Upper lobe of left lung (tissue), 6 donors: Measurements from ENCODE around the gene GTF2H1. TPM values are rescaled to one million over a fixed set of nuclear protein-coding genes. Genes with fewer than 3 reads are reported as not detected.

Experiments used
- ATAC-seq, 2 donors: fragments of 200-7000 bp; cut with Tn5 transposase; one replicate each; pipeline ENCODE4 v1.9.1; 2022; ENCODE audit warnings: mild to moderate bottlenecking in 2 of 2, moderate library complexity in 2 of 2; ENCODE audit not compliant: low FRiP score in 2 of 2
- DNase-seq, 2 donors: peaks; one replicate each; pipeline ENCODE4 v3.0.0-alpha.2; 2019 to 2020
- H3K27ac ChIP-seq, 4 donors: fragments of 200-600 bp; sonication (generic); one replicate each; pipeline ENCODE4 v1.5.1; 2016 to 2019
- H3K27me3 ChIP-seq, 4 donors: fragments of 200-600 bp; sonication (generic); one replicate each; pipeline ENCODE4 v1.5.1; 2017 to 2019
- H3K36me3 ChIP-seq, 4 donors: fragments of 200-600 bp; sonication (generic); one replicate each; pipeline ENCODE4 v1.5.1; 2016 to 2019
- H3K4me1 ChIP-seq, 4 donors: fragments of 200-600 bp; sonication (generic); one replicate each; pipeline ENCODE4 v1.5.1; 2018 to 2019
- H3K4me3 ChIP-seq, 4 donors: fragments of 200-600 bp; sonication (generic); one replicate each; pipeline ENCODE4 v1.5.1; 2017 to 2019; ENCODE audit warnings: mild to moderate bottlenecking in 2 of 4, moderate library complexity in 1 of 4
- H3K9me3 ChIP-seq, 4 donors: fragments of 200-600 bp; sonication (generic); one replicate each; pipeline ENCODE4 v1.5.1; 2018 to 2019
- EP300 ChIP-seq, 4 donors: sonication (generic); formaldehyde crosslinking; IDR thresholded peaks; one replicate each; pipeline ENCODE4 v1.5.1; 2017; ENCODE audit warnings: antibody characterized with exemption in 4 of 4, control low read depth in 2 of 4
- POLR2A ChIP-seq, 4 donors: fragments of 450-650 bp; IDR thresholded peaks; one replicate each; pipeline ENCODE4 v1.5.1; 2016 to 2017; ENCODE audit warnings: antibody characterized with exemption in 4 of 4, mild to moderate bottlenecking in 2 of 4
- POLR2AphosphoS5 ChIP-seq, 2 donors: sonication (generic); formaldehyde crosslinking; IDR thresholded peaks; one replicate each; pipeline ENCODE4 v1.5.1; 2017; ENCODE audit warnings: antibody characterized with exemption in 2 of 2
- WGBS, 2 donors: methylation state at CpG; one replicate each; pipeline ENCODE4 v1.1.5; 2017 to 2018; 5-methylcytosine and 5-hydroxymethylcytosine counted together
- total RNA-seq, 6 donors: library from RNA; depleted of rRNA in 4 of 6; stranded (reverse); fragments of >200 nt in 4 of 6; gene quantifications; one replicate each; pipeline versions ENCODE4 v1.1.0 to v1.2.1, GENCODE V29; 2016 to 2021
- TF ChIP-seq, protein P1 (sequence below), 6 experiments: fragments of 450-650 bp in 4 of 6; fragments of 200-600 bp in 2 of 6; sonication (generic) in 2 of 6; IDR thresholded peaks; one replicate each; pipeline ENCODE4 v1.5.1; 2016 to 2019; ENCODE audit warnings: antibody characterized with exemption in 6 of 6
- donor health status: DM: no; HTN: no; CAD: no; lungs with moderate emphysema.
- donor health status: DM: no; HTN: yes; CAD: no; lungs with severe emphysema.

Gene GTF2H1
- total RNA-seq, 6 donors from 2014 or later: 22.8 to 52.7 (median 39.3) TPM

DNA sequence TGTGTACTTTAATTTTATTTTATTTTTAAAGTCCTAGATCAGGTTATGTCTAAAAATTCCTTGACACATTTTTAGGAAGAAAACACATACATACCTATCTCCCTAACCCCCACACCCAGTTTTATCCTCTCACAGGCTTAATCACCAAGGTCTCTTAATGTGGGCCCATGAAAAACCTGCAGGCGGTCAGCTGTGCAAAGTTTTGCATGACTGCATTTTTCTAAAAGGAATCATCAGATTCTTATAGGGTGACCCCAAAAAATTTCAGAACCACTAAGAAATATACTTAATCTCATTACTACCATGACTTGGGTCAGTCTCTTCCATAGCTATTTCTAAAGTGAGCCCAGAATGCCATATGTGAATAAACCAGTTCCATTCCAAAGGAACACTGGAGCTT is 36.5 kb upstream of the GTF2H1 start:
- no peak for ATAC-seq
- 97% methylated on average over 1 of the region's 1 CpG for WGBS, 2 donors
- Histone ChIP-seq H3K27ac (no peak overlapping the region), H3K4me1 (no peaks in the 10 kb centered on the region), H3K36me3 (peaks cover 27 to 93% (median 55%) of the 10 kb centered on the region in 4 donors), H3K4me3 (no peak overlapping the region), H3K9me3 (no peaks in the 10 kb centered on the region), H3K27me3 (no peaks in the 10 kb centered on the region)
- no peak for DNase-seq
- TF ChIP-seq POLR2AphosphoS5 (IDR thresholded peaks at IDR 0.05): no peak
- no peak for TF ChIP-seq POLR2A (IDR thresholded peaks at IDR 0.05)
- TF ChIP-seq, protein P1, sequence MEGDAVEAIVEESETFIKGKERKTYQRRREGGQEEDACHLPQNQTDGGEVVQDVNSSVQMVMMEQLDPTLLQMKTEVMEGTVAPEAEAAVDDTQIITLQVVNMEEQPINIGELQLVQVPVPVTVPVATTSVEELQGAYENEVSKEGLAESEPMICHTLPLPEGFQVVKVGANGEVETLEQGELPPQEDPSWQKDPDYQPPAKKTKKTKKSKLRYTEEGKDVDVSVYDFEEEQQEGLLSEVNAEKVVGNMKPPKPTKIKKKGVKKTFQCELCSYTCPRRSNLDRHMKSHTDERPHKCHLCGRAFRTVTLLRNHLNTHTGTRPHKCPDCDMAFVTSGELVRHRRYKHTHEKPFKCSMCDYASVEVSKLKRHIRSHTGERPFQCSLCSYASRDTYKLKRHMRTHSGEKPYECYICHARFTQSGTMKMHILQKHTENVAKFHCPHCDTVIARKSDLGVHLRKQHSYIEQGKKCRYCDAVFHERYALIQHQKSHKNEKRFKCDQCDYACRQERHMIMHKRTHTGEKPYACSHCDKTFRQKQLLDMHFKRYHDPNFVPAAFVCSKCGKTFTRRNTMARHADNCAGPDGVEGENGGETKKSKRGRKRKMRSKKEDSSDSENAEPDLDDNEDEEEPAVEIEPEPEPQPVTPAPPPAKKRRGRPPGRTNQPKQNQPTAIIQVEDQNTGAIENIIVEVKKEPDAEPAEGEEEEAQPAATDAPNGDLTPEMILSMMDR (IDR thresholded peaks at IDR 0.05): no peak
- no peak for TF ChIP-seq EP300 (IDR thresholded peaks at IDR 0.05)

DNA sequence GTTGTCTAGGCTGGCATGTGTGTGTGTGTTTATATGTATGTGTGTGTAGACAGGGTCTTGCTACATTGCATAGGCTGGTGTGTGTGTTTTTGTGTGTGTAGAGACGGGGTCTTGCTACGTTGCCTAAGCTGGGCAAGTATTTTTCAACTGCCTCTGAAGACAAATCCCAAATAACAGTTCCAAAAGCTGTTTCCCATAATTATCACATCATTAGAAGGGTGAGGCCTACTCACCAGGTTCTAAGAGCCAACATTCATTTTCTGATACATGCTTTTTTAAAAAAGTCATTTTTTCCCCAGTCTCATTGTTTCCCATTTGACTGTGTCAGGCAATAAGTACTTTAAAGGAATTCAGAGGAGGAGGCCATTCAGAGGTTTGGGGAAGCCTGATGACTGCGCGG is 33.5 kb upstream of the GTF2H1 start:
- DNase-seq (no peak), ATAC-seq (no peak)
- no peaks in the 10 kb centered on the region for H3K27me3 ChIP-seq
- H3K9me3 ChIP-seq: no peaks in the 10 kb centered on the region
- TF ChIP-seq POLR2A (IDR thresholded peaks at IDR 0.05) (no peak), POLR2AphosphoS5 (IDR thresholded peaks at IDR 0.05) (no peak), EP300 (IDR thresholded peaks at IDR 0.05) (no peak)
- TF ChIP-seq, protein P1 (IDR thresholded peaks at IDR 0.05): no peak
- WGBS, 2 donors: 87 to 89% methylated on average over 4 of the region's 4 CpGs
- no peaks in the 10 kb centered on the region for H3K4me1 ChIP-seq
- peaks cover 23 to 95% (median 65%) of the 10 kb centered on the region in 4 donors for H3K36me3 ChIP-seq
- H3K27ac ChIP-seq: no peak overlapping the region
- no peak overlapping the region for H3K4me3 ChIP-seq

DNA sequence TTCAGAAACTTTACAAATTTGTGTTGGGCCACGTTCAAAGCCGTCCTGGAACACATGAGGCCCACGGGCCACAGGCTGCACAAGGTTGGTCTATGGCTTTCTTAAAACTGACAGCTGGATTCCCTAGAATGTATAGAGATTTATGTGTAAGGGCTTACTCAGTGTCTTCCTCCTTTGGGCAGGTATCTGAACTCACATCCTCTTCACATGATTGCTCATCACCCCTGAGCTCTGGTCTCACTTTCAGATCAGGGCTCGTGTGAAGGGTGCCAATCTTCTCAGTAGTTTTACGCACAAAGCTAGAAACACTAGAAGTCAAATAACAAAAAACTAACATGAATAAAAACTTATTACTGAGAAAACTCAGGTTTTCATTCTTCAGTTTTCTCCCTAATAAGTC is 27.5 kb upstream of the GTF2H1 start:
- Histone ChIP-seq H3K27me3 (no peaks in the 10 kb centered on the region), H3K27ac (no peak overlapping the region), H3K4me1 (no peaks in the 10 kb centered on the region), H3K4me3 (no peak overlapping the region), H3K36me3 (peaks cover 25 to 96% (median 60%) of the 10 kb centered on the region in 4 donors), H3K9me3 (no peaks in the 10 kb centered on the region)
- 92 to 97% methylated on average over 5 of the region's 5 CpGs for WGBS, 2 donors
- ATAC-seq: no peak
- no peak for DNase-seq
- TF ChIP-seq, protein P1 (IDR thresholded peaks at IDR 0.05): no peak
- TF ChIP-seq EP300 (IDR thresholded peaks at IDR 0.05): no peak
- no peak for TF ChIP-seq POLR2AphosphoS5 (IDR thresholded peaks at IDR 0.05)
- TF ChIP-seq POLR2A (IDR thresholded peaks at IDR 0.05): no peak

DNA sequence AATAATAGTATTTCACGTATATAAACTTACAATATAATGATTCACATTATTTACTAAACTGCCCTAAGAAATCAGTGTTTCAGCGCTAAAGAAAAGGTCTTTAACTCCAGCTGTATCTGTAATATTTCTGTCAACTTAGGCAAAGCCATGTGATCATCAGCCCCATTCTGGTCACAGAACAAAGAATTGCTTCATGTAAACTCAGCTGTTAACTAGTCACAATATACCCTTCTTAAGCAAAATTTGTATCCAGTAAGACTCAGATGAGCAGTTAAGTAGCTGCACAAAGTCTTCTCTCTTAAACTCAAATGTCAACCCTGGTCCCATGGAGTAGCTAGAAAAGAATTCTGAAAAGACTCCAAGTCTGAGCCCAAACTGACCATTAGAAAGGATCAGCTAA is 27.1 kb upstream of the GTF2H1 start:
- H3K36me3 ChIP-seq: peaks cover 25 to 96% (median 60%) of the 10 kb centered on the region in 4 donors
- 94 to 100% methylated on average over 2 of the region's 2 CpGs for WGBS, 2 donors
- no peak overlapping the region for H3K4me3 ChIP-seq

DNA sequence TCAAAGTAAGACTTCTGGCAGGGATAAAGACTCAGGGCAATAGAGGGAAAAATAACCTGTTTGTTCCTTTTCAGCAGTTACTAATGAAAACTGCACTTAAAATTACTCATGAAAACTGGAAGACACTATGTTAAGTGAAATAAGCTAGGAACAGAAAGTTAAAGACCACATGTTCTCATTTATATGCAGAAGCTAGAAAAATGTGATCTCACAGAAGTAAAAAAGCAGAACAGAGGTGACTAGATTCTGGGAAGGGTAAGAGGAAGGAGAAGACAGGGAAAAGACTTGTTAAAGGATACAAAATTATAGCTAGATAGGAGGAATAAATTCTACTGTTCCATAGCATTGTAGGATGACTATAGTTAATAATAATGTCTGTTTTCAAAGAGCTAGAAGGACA is 22.6 kb upstream of the GTF2H1 start:
- no peak overlapping the region for H3K27ac ChIP-seq
- no peak overlapping the region for H3K4me3 ChIP-seq
- ATAC-seq (no peak), DNase-seq (no peak)
- H3K36me3 ChIP-seq: peaks cover 19 to 92% (median 47%) of the 10 kb centered on the region in 4 donors
- no peaks in the 10 kb centered on the region for H3K27me3 ChIP-seq
- no peaks in the 10 kb centered on the region for H3K9me3 ChIP-seq
- TF ChIP-seq, protein P1 (IDR thresholded peaks at IDR 0.05): no peak
- TF ChIP-seq POLR2AphosphoS5 (IDR thresholded peaks at IDR 0.05) (no peak), EP300 (IDR thresholded peaks at IDR 0.05) (no peak), POLR2A (IDR thresholded peaks at IDR 0.05) (no peak)
- no peaks in the 10 kb centered on the region for H3K4me1 ChIP-seq

More for the DNA sequence above, 27.1 kb upstream of the GTF2H1 start:
- DNase-seq: no peak
- Histone ChIP-seq H3K27ac (no peak overlapping the region), H3K27me3 (no peaks in the 10 kb centered on the region), H3K4me1 (no peaks in the 10 kb centered on the region), H3K9me3 (no peaks in the 10 kb centered on the region)
- ATAC-seq: no peak
- TF ChIP-seq POLR2AphosphoS5 (IDR thresholded peaks at IDR 0.05) (no peak), EP300 (IDR thresholded peaks at IDR 0.05) (no peak), POLR2A (IDR thresholded peaks at IDR 0.05) (no peak)
- TF ChIP-seq, protein P1 (IDR thresholded peaks at IDR 0.05): no peak
